Activated CD4-positive, alpha-beta T cell treated with anti-CD3 and anti-CD28 coated beads, Interleukin-10, Interleukin-2, amounts not matched to agents 100 ng/mL and 50 ng/mL, durations not matched to agents 16 hours and 8 hours (primary cell): ENCODE data around the gene DLG1.

ENCODE experiments used
- DNase-seq: peaks from one replicate; pipeline ENCODE4 v3.0.0-alpha.2; 2020

Gene DLG1

DNA sequence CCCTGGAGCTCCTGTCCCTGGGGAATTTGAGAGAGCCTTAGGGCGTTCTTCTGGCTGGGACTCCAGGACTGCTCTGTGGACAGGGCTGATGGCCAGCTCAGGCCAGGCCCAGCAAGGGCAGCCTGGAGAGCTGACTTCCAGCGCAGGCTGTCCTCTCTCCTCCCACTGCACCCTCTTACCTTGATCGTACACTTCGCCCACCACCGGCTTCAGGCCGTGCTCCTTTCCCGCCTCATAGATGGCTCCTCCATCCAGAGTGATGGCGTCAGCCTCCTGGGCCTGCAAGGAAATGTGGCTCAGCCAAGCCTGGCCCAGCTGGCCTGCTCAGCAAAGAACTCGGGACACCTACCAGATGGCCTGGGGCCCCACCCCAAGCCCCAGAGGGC lies 271.9 kb downstream of the DLG1 start:
- no peak for DNase-seq

DNA sequence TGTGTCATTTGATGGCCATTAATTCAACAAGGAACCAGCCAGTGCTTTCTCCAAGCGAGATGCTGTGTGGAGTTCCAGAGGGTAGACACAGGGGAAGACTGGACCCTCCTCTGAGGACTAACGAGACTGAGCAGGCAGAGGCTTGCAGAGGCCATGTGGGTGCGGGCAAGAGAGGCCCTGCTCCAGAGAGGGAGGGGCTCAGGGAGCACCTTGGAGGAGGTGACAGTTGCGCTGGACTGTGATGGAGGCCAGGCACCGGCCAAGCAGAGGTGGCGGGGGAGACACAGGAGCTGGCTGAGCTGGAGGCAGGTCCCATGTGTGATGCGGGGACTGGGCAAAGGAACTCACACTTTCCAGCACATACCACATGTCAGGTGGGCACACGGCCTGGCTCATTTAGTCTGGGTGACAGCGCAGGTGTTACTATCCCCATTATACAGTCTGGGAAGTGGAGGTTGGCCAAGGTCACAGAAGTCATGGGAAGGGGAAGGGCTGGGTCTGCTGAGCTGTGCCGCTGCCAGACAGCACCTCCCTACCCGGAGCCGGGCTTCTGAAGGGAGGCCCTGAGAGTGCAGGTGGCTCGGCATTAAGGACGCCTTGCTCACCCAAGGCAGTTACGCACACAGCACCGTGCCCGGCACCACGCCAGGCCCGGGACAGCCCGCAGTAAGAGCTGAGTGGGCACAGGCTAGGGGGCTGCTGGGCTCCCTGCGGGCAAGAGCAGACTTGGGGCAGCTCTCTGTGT lies 272.5 kb downstream of the DLG1 start:
- no peak for DNase-seq

DNA sequence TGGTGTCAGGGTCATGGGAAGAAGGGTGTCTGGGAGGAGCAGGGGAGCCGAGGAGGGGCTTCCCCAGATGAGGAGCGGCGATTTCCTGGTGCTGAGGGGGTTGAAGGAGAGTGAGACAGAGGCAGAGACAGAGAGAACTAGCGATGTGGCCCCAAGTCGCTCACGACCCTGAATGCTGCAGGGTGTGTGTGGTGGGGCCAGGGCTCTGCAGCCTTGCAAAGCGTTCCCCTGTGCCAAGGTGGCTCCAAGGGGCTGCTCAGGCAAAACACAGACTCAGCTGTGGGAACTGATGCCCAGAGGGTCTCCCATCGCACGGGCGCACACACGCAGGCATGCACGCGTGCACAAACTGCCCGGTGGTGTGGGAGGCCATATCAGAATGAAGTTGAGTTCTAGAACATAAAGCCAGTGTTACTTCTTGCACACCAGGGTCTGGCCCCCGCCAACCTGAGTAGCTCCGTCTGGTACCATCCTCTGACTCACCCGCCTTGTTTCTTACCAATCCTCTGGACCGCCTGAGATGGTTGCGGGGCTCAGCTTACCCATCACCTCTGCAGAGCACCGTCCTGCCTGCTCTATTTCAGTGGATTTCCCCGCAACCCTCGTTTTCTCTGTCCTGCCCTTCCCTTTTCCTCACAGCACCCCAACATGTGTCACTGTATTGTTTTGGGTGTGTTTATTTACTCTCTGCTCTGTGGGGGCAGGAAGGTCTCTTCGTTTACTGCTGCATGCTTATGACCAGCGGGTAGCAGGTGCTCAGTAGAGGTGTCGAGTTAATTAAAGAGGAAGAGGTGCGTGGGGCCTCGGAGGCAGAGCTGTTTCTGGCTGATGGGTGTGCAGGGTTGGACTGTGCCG lies 273.3 kb downstream of the DLG1 start:
- DNase-seq = no peak

DNA sequence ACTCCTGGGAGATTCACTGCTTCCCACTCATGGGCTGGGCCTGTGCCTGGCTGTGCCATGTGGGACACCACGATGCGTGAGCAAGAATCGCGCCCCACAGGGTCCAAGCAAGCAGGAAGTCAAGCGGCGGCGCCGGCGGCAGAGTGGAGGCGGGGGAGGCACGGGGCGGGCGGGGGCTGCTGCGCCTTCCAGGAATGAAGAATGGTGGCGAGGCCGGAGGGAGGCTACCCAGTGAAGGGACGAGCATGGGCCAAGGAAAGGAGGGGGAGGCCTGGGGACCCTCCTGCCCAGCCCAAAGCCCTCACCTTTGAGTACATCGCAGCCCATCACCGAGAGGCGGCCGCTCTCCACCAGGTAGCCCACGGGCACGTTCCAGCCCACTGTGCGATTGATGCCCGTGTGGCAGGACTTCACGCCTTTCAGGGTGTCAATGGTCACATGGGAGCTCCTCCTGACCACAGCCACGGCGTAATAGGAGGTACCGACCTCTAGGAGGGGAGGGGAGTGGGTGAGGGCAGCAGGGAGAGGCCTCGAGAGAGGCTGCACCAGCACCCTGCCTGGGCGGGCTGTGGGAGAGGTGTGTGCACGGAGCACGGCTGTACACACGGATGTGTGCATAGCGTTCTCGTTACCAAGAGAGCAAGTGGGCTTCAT lies 274.3 kb downstream of the DLG1 start:
- DNase-seq = no peak

DNA sequence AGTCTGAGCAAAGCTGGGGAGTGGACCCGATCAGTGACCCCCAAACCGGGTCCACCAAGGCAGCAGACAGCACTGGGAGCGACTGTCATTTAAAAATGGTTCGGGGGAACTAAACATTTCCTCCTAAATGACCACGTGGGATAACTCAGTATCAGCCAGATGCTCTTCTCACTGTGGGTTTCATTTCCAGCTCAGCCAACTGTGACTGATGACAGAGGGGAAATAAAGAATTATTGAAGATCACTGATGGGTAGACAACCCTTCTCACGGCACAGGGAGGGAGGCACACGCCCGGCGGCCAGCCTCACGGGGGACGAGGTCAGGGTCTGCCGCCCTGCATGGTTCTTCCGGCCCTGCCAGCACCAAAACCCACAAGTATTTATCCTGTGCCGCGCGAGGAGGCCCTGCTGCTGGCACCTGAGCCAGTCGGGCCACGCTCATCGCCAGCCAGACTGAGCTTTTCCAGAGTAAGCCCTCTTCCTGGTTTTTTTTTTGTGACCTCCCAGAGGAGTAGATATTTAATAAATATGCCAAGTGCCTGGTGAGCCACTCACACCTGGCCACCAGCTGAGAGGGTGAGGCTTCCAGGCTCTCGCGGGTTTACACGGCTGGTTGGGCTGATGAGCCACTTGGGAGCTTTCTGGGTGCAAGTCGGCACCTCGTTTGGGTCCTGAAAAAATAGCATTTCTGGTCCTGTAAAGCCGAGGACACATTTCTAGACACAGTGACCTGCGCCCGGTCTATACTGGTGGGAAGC lies 275.0 kb downstream of the DLG1 start:
- no peak for DNase-seq

DNA sequence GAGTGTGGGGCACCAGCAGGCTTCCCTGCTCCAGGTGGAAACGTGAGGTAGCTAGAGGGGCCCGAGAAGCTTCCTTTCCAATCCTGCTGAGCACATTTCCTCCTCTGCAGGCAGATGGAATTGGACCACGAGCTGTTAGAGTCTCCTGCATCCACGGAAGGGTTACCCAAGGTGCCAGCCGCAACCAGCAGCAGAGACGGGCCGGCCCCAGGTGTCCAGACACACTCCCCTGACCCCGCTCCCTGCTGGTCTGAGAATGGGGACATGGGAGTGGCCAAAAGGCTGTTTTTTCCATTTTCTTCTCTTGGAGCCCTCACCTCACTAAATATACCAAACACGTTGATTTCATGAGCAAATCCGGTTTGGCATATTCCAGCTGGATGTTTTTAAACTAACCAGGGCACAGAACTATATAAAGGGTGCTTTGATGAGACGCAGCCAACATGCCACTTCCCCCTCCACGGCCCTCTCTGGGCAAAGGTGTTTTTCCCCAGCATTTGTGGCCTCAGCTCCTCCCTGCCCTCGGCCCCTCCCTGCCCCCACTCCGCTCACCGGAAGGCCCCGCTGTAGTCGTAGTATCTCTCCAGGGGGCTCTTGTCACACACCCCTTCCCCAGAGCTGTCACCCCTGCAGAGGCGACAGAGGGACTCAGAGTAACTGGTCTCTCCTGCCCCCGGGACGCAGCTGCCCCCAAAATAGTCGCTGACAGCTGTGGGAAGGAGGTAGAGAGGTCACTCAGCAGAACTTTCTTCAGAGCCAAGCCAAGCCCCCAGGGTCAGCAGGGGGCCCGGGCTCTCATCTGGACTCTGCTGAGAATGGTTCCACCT lies 275.8 kb downstream of the DLG1 start:
- no peak for DNase-seq

DNA sequence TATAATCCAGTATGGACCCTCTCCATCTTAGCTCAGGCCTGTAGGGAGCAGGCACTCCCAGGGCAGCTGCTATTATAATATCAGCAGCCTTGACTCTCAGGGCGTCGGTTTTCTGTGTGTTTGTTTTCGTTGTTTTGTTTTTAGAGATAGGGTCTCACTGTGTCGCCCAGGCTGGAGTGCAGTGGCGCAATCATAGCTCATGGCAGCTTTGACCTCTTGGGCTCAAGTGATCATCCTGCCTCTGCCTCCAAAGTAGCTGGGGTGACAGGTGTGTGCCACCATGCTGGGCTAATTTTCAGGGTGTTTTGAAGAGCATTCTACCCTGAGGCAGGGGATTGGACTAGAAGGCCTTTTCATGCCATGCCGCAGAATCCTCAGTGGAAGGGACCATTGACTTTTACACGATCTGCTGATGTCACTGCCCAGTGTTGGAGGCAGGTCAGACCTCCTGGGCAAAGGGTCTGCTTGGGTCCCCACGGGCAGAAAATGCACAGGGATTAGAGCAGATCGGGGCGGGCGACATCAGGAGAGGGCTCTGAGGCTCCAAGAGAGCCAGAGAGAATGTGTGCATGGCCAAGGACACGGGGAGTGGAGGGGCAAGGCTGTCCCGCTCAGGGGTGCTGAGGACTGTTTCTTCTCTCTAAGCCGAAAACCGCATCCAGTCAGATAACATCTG lies 276.5 kb downstream of the DLG1 start:
- DNase-seq = no peak

DNA sequence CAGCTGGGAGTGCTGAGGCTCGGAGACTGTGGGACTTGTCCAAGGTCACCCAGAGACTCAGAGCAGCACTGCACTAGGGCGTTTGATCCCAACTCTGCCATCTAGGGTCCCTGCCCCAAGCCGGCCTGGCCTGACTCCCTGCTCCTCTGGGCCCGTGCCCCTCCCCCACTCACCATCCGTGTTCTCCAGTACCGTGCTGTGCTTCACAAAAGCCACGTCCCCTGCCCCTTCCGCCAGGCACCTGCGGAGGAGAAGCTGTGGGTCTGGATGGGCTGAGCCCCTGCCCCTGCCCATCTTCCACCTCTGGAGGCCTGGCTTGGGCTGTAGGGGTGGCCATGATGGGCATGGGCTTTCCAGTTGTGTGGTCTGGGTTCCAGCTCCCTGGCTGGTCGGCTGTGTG lies 277.2 kb downstream of the DLG1 start:
- no peak for DNase-seq

DNA sequence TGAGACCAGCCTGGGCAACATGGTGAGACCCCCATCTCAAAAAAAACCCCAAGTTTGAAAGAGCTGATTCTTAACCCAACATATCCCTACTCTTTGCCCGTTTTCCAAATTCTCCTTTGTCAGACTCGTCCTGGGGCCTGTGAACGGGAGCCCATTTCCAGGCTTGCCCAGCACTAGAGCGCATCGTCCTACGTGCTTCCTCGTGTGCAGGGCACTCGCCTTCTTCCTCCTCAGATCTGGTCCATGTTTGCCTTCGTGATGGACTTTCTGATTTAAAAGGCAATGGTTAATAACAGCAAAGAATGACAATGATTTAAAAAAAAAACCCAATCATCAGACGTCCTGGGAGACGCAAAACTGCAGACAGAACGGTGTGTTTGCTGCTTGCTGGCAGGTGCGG lies 278.9 kb downstream of the DLG1 start:
- DNase-seq = no peak

DNA sequence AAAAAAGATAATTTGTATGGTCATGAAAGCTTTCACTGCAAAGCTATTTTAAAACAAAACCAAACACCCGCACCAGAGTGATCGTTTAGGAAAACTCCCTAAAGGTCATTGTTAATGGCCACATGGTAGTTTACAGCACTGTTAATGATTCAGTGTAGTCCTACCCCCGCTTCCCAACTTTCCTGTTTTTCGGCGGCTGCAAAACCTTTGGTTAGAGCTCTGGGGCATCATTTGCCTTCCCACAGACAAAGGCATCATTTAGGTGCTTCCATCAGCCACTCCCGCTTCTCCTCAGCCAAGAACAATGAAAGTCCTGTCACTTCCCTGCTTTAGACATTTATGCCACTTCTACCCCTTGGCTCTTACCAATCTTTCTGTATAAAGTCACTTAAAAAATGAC lies 279.4 kb downstream of the DLG1 start:
- no peak for DNase-seq

DNA sequence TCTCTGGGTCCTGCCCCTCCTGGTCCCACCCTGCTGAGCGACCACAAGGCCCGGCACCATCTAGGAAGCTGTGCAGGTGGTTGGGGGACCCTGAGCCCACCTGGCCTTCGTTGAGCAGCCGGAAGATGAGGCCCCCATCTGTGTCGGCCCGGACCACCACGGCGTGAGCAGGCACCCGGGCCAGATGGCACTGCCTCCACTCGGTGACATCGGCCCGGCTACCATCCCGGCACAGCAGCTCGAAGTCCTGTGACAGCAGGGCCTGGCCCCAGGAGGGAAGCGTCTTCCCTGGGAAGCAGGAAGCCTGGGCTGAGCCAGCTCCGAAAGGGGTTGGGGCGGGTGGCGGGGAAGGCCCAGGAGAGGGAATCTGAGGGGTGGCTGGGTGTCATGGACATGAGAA lies 281.4 kb downstream of the DLG1 start:
- DNase-seq = no peak

DNA sequence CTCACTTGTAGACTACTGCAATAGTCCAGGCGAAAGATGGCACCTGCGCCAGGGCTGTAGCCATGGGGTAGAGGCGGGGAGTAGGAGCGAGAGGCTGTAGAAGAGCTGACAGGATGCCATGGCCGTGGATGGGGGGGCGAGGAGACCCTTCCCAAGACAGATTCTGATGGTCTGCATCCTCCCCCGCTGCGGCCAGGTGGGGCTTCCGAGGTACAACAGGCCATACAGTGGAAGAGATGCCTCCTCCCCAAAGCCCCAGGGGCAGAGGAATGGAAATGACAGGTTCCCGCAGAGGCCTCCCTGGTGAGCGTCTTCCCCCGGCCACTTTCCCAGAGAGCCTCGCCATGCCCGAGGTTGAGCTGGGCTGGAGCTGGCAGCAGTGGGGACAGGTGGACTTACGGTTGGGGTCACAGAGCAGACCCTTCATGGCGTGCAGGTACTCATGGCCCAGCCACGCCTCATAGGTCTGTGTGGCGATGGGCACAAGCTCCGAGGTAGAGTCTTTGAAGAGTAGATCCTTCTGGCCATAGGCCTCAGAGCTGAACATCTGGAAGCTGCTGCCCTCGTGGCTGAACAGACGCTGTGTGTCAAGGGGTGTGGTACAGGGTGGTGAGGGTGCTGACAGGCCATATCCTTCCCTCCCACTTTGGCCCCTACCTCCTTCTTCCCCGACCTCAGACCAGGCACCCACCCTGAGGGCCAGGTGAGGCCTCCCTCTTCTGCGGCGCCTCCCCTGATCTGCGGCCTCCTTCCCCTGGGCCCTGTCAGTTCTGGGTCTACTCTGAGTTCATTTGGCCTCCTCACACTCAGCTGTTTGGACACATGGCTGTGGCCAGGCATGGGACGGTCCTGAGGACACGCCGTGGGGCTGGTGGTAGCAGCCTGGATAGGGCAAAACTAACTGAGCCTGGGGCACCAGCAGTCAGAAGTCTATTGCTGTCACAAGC lies 282.3 kb downstream of the DLG1 start:
- DNase-seq = no peak

DNA sequence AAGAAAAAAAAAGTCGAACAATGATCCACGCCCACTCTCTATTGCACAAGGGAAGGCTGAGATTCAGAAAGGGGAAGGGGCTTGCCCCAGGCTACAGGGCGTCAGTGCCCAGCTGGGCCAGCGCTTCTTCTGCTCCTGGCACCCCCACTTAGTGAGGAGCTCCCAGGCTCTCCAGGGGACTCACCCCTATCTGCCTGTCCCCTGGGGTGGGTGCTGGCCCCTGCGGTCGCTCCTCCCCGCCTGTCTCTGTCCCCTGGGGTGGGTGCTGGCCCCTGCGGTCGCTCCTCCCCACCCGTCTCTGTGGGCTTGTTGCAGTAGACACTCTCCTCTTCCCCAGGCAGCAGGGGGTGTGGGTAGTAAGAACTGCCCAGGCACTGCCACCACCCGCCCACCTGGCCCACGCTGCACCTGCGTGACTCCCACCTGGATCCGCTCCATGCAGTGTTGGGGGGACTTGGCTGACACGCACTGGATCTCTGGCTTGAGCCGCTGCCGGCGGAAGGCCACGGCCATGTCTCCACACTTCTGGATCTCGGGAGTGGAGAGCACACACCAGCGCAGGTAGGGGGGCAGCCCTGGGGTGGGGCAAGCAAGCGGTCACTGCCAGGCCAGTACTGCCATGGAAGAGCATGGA lies 283.4 kb downstream of the DLG1 start:
- no peak for DNase-seq

DNA sequence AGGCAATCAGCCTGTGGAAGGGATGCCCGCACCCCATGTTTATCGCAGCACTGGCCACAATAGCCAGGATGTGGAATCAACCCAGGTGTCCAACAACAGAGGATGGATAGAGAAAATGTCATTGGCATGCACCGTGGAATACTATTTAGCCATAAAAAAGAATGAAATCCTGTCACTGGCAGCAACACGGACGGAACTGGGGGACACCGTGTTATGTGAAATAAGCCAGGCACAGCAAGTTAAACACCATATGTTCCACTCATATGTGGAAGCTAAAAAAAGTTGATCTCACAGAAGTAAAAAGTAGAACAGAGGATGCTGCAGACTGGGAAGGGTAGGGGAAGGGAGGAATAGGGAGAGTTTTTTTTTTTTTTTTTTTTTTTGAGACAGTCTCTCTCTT lies 284.4 kb downstream of the DLG1 start:
- DNase-seq = no peak

DNA sequence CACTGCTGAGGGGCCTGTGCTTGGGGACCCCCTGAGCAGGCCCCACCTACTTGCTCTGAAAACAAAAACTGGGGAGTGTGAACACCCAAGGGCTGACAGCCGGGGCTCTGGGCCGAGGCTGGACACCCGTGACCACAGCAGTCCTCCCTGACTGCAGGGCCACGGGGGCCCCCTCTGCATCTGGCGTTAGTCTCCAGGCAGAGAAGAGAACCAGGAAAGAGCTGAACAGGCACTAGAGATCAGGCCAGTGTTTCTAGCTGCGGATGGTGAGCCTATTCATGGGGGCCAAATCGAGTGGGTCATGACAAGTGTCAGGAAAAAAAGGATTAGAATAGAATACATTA lies 285.9 kb downstream of the DLG1 start:
- no peak for DNase-seq

DNA sequence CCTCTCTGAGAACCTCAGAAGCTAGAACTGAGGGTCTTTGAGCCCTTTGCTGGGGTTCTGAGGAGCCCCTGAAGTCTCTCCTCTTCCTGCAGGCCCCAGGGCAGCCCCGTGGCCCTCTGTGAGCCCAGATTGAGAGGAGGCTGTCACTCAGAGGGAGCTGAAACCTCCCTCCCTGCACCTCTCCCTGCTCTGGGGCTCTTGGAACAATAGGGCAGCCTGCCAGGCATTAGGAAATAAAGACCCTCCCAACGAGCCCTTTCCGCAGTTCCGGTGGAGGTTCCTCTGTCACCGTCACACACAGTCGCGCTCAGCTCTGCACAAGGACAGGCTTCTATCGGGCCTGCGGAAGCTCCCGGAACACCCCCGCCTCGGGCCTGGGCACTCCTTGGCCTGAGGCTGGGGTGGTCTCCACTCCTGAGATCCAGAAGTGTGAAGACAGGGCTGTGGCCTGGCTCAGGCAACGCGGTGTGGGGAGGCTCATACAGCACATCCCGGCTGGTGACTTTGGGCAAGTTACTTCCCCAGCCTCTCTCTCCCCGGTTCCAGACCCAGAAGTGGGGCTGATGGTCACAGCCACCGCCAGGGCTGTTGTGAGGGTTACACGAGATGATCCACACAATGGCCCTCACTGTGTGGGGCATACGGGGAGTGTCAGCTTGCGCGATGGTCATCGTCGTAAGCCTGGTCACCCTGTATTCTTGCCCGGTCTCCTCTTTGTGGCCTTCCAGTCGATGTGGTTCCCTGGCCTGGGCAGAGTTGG lies 286.5 kb downstream of the DLG1 start:
- DNase-seq = no peak

DNA sequence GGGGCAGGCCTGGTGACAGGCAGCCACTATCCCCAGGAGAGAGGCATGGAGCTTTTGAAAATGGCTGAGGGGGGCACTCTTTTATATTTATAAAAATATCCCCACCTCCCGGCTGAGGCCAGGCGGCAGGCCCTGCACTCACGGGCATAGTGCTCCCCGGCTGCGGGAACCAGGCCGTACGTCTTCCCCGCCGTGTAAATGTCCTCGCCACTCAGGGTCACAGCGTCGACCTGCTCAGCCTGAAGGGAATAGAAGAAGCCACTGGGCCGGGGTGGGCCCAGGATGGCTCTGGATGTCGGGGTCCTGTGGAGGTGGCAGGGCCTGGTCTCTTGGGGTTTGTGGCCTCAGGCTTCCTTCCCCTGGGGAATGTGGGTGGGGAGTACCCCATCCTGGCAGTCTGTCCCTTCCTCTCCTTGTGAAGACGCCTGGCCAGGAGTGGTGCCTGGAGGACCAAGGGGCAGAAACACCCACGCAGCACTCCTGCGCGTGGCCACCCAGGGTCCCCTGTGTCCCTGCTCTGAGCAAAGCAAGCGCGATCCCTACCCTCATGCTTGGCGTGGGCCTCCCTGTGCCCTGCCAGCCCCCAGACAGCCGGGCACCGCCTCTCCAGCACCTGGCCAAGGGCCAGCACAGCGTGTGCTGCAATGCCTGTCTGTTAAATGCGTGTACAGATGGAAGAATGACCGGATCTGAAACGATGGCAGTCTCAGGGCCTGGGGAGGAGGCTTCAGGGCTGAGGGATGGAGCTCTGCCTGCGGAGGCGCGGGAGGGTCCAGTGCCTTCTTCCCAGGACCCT lies 287.7 kb downstream of the DLG1 start:
- DNase-seq = no peak

DNA sequence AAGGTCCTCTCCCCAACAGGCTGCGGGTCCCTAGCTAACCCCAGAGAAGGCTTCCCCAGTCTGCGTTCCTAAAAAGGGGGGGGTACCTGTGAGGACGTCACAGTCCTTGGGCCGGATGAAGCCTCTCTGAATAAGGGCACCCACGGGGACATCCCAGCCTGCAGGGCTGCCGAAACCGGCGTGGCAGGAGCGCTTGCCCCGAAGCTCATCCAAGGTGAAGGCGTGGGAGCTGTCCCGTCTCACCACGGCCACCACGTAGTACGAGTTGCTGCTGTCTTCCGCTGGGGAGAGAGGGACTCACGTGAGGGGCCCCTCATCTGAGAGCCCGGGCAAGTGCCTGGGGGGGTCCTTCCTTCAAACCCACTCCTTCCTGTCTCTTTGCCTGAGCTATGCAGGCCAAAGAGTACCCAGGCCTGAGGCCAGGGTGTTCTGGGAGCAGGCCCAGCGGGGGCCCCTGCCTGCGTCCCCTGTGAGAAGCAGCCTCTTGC lies 288.8 kb downstream of the DLG1 start:
- DNase-seq = no peak
